H1 (cell line): ENCODE data around the gene MCF2L. TPM values are rescaled to one million over a fixed set of nuclear protein-coding genes. Genes with fewer than 3 reads are reported as not detected.

Experiments
- CTCF ChIA-PET: fragments of 300-600 bp; sonication (Branson Sonifier 250); formaldehyde crosslinking; loops from one replicate; lab custom pipeline; 2021; ENCODE audit not compliant: partially characterized antibody; lab: Charles Lee
- POLR2A ChIA-PET: fragments of 300-600 bp; sonication (Branson Sonifier 250); formaldehyde crosslinking; loops from one replicate; lab custom pipeline; 2021; ENCODE audit warnings: inconsistent platforms; ENCODE audit not compliant: partially characterized antibody; lab: Charles Lee
- DNase-seq, 2 experiments: peaks; one replicate each; pipeline versions ENCODE4 v3.0.0 to v3.0.0-alpha.2; 2010 to 2022; ENCODE audit warnings: low spot score in 2 of 2, low read depth in 1 of 2, mixed read lengths in 1 of 2
- FAIRE-seq: peaks from 2 replicates; lab custom pipeline; 2011; peaks lifted over from hg19 to GRCh38; lab: Jason Lieb, UNC
- H2AFZ ChIP-seq: 2 replicates; pipeline ENCODE4 v1.8.1; 2012; ENCODE audit warnings: low read length, inconsistent platforms
- H2AK5ac ChIP-seq: 2 replicates; pipeline ENCODE4 v1.6.1; 2013; ENCODE audit warnings: low read depth, low read length
- H2BK120ac ChIP-seq: replicated peaks from 2 replicates; pipeline ENCODE3; 2013; ENCODE audit warnings: low read depth, low read length, inconsistent platforms
- H2BK12ac ChIP-seq: 2 replicates; pipeline ENCODE4 v1.6.1; 2013; ENCODE audit warnings: low read depth, low read length
- H2BK15ac ChIP-seq: 2 replicates; pipeline ENCODE4 v1.6.1; 2013; ENCODE audit warnings: low read length
- H2BK20ac ChIP-seq: 2 replicates; pipeline ENCODE4 v1.6.1; 2013; ENCODE audit warnings: low read length
- H2BK5ac ChIP-seq: 2 replicates; pipeline ENCODE4 v1.6.1; 2013; ENCODE audit warnings: low read depth, low read length
- H3K14ac ChIP-seq: 2 replicates; pipeline ENCODE4 v1.6.1; 2013; ENCODE audit warnings: inconsistent platforms; ENCODE audit not compliant: insufficient read length
- H3K18ac ChIP-seq: 2 replicates; pipeline ENCODE4 v1.6.1; 2013; ENCODE audit warnings: low read length; ENCODE audit errors: extremely low read depth
- H3K23ac ChIP-seq: 2 replicates; pipeline ENCODE4 v1.6.1; 2013; ENCODE audit warnings: inconsistent platforms; ENCODE audit not compliant: insufficient read length
- H3K23me2 ChIP-seq: 2 replicates; pipeline ENCODE4 v1.6.1; 2013; ENCODE audit warnings: low read depth, low read length
- H3K27ac ChIP-seq: 2 replicates; pipeline ENCODE4 v1.6.1; 2011; ENCODE audit warnings: low read depth, low read length, inconsistent platforms
- H3K27me3 ChIP-seq, 4 experiments: replicated peaks in 1 of 4; 1 replicate in 1 of 4; 2 replicates in 3 of 4; pipeline versions ENCODE4 v1.6.1 to v1.8.1; 2011 to 2013; ENCODE audit warnings: low read length in 3 of 4, mild to moderate bottlenecking in 3 of 4, inconsistent platforms in 2 of 4, mixed read lengths in 2 of 4, moderate library complexity in 1 of 4; ENCODE audit not compliant: control insufficient read depth in 3 of 4, insufficient read depth in 3 of 4; ENCODE audit errors: extremely low read depth in 1 of 4
- H3K36me3 ChIP-seq, 4 experiments: 2 replicates each; pipeline versions ENCODE4 v1.6.1 to v1.8.1; 2011 to 2013; ENCODE audit warnings: mild to moderate bottlenecking in 4 of 4, low read length in 3 of 4, moderate library complexity in 2 of 4, control low read depth in 1 of 4, inconsistent platforms in 1 of 4; ENCODE audit not compliant: insufficient read depth in 4 of 4, control insufficient read depth in 2 of 4
- H3K4ac ChIP-seq: replicated peaks from 2 replicates; pipeline ENCODE3; 2013; ENCODE audit warnings: low read length, low read depth, mixed read lengths, inconsistent platforms; ENCODE audit not compliant: insufficient read length
- H3K4me1 ChIP-seq, 4 experiments: replicated peaks in 1 of 4; 1 replicate in 1 of 4; 2 replicates in 3 of 4; pipeline versions ENCODE4 v1.6.1 to v1.8.1; 2011 to 2013; ENCODE audit warnings: low read length in 3 of 4, inconsistent platforms in 2 of 4, mixed read lengths in 1 of 4; ENCODE audit not compliant: insufficient read depth in 4 of 4, control insufficient read depth in 3 of 4
- H3K4me2 ChIP-seq, 2 experiments: 2 replicates each; pipeline versions ENCODE4 v1.6.1 to v1.8.1; 2011 to 2013; ENCODE audit warnings: low read depth in 2 of 2, low read length in 2 of 2, control low read depth in 1 of 2, inconsistent platforms in 1 of 2, mild to moderate bottlenecking in 1 of 2; ENCODE audit not compliant: insufficient read depth in 1 of 2
- H3K4me3 ChIP-seq, 4 experiments: fragments of 200-600, 300-600 bp in 1 of 4; sonication (generic), shearing (Covaris generic), sonication (Bioruptor Twin) in 1 of 4; 2 replicates each; pipeline versions ENCODE4 v1.5.1 to v1.8.1; 2011 to 2016; ENCODE audit warnings: low read length in 4 of 4, low read depth in 3 of 4, control low read depth in 2 of 4, inconsistent platforms in 2 of 4, mild to moderate bottlenecking in 2 of 4, mixed read lengths in 1 of 4, moderate library complexity in 1 of 4; ENCODE audit not compliant: insufficient read depth in 2 of 4; ENCODE audit errors: extremely low read depth in 1 of 4
- H3K56ac ChIP-seq: replicated peaks from 2 replicates; pipeline ENCODE3; 2013; ENCODE audit warnings: low read depth, mild to moderate bottlenecking, mixed read lengths, low read length, inconsistent platforms; ENCODE audit not compliant: insufficient read length
- H3K79me1 ChIP-seq: 2 replicates; pipeline ENCODE4 v1.6.1; 2013; ENCODE audit warnings: low read depth, low read length, control low read depth
- H3K79me2 ChIP-seq, 2 experiments: 2 replicates each; pipeline versions ENCODE4 v1.6.1 to v1.8.1; 2012 to 2013; ENCODE audit warnings: low read length in 2 of 2, mild to moderate bottlenecking in 2 of 2, inconsistent platforms in 1 of 2; ENCODE audit not compliant: insufficient read depth in 2 of 2, control insufficient read depth in 1 of 2
- H3K9ac ChIP-seq, 4 experiments: replicated peaks in 1 of 4; 1 replicate in 1 of 4; 2 replicates in 3 of 4; pipeline versions ENCODE4 v1.6.1 to v1.8.1; 2011 to 2013; ENCODE audit warnings: low read depth in 3 of 4, low read length in 3 of 4, control low read depth in 2 of 4, mild to moderate bottlenecking in 2 of 4, moderate library complexity in 2 of 4, inconsistent platforms in 1 of 4; ENCODE audit errors: extremely low read depth in 1 of 4
- H3K9me3 ChIP-seq, 2 experiments: 2 replicates each; pipeline versions ENCODE4 v1.6.1 to v1.8.1; 2012 to 2013; ENCODE audit warnings: mild to moderate bottlenecking in 2 of 2, moderate library complexity in 2 of 2, control low read depth in 1 of 2, inconsistent platforms in 1 of 2, low read depth in 1 of 2, low read length in 1 of 2, mixed read lengths in 1 of 2; ENCODE audit not compliant: insufficient read depth in 2 of 2
- H4K20me1 ChIP-seq, 2 experiments: replicated peaks in 1 of 2; 2 replicates each; pipeline versions ENCODE3 to v1.8.1; 2011 to 2013; ENCODE audit warnings: inconsistent platforms in 2 of 2, low read length in 2 of 2, mild to moderate bottlenecking in 1 of 2; ENCODE audit not compliant: insufficient read depth in 2 of 2, control insufficient read depth in 1 of 2
- H4K5ac ChIP-seq: 2 replicates; pipeline ENCODE4 v1.6.1; 2013; ENCODE audit warnings: low read length, low read depth, mixed read lengths, inconsistent platforms; ENCODE audit not compliant: insufficient read length
- H4K8ac ChIP-seq: 2 replicates; pipeline ENCODE4 v1.8.0; 2013; ENCODE audit warnings: mild to moderate bottlenecking, moderate library complexity, low read length, inconsistent platforms; ENCODE audit not compliant: insufficient read depth; ENCODE audit errors: extremely low read depth
- H4K91ac ChIP-seq: replicated peaks from 2 replicates; pipeline ENCODE3; 2013; ENCODE audit warnings: low read length, mixed read lengths, inconsistent platforms; ENCODE audit not compliant: insufficient read length
- BACH1 ChIP-seq: IDR thresholded peaks from 2 replicates; pipeline ENCODE4 v1.6.1; 2012; ENCODE audit warnings: low read length, improper control_type of control experiment
- WGBS, 2 experiments: shearing (Covaris generic) in 1 of 2; methylation state at CpG; one replicate each; pipeline versions ENCODE4 v1.1.6 to v1.1.7; 2013 to 2015; ENCODE audit warnings: low lambda C conversion rate in 2 of 2, mixed read lengths in 2 of 2, inconsistent platforms in 1 of 2, low coverage in 1 of 2, missing lambda C conversion rate in 1 of 2; ENCODE audit not compliant: insufficient replicate concordance in 2 of 2, insufficient coverage in 1 of 2, insufficient read length in 1 of 2; ENCODE audit errors: extremely low coverage in 1 of 2, missing lambda C conversion rate in 1 of 2; 5-methylcytosine and 5-hydroxymethylcytosine counted together
- polyA plus RNA-seq, 7 experiments: library from polyadenylated mRNA; depleted of rRNA in 3 of 7; stranded (reverse) in 5 of 7; unstranded in 2 of 7; fragments of >200 nt in 5 of 7; fragments of 200-250 nt in 2 of 7; gene quantifications; 1 replicate in 5 of 7; 2 replicates in 1 of 7; 4 replicates in 1 of 7; pipeline versions ENCODE4 v1.2.1 to v1.2.3, GENCODE V29; 2011 to 2013; ENCODE audit warnings: missing spikeins in 2 of 7, mixed read lengths in 2 of 7
- total RNA-seq: library from RNA; stranded (reverse); fragmentation: NEBNext Ultra II Directional; extraction: Animal tissue kit (Norgen Biotek cat#: 25700); gene quantifications from 2 replicates; pipeline ENCODE4 v1.2.1, GENCODE V29; 2021

The MCF2L gene
- total and polyA plus RNA-seq, 2 of the 8 experiments (the other 6 are each of a cell fraction or from before 2014, with no cell fraction given): 10.1 to 24.4 TPM

DNA sequence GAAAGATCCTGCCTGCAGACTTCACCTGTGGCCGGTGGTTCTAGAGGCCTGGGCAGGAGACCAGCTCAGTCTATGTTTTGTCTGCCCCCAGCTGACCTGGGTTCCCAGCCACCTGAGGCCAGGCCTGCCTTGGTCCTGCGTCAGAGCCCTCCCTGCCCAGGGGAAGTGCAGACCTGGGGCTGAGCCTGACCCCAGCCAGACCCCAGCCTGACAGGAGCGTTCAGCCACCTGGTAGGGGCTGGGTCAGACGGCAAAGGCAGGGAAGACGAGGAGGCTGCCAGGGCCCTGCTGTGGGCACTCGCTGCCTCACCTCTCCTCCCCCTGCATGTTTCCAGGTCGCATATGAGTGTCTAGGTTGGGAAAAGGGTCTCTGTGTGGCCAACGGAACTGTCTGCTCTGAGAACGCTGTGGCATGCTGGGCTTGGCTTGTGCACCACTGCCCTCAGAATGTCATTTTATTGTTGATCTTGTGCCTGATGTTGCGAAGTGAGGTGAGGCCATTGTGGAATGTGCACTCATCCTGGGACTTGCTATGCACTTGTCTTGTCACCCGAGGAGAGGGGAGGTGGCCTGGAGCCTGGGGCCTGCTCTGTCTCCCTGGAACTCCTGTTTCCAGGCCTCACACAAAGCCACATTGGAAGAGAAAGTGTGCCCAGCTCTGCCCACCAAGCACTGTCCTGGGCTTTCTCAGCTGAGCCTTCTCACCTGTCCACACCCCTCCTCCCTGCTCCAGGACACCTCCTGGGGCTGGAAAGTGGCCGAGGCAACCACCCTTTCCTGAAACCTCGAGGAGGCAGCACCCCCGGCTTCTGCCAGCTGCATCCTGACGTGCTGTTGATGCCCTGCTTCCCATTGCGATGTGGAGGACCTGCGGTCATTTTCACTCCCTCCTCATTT, 15.2 kb upstream of the MCF2L start:
- Histone ChIP-seq H3K4me3 (no peak overlapping the region), H2BK20ac (no peak overlapping the region; the same call in 1 of the 2 replicates), H3K23ac (no peak overlapping the region), H3K23me2 (no peaks in the 10 kb centered on the region), H3K9ac (no peak overlapping the region; a peak in 1 of 7 replicates), H3K4ac (no peak overlapping the region), H2BK12ac (no peak overlapping the region), H3K9me3 (no peaks in the 10 kb centered on the region), H3K27ac (peak overlapping the region; percentile 8; the same call in 1 of the 2 replicates), H2BK120ac (no peak overlapping the region), H3K79me2 (no peaks in the 10 kb centered on the region; a peak in 1 of 4 replicates), H3K56ac (no peak overlapping the region), H3K14ac (no peak overlapping the region), H3K4me1 (peaks cover 3 to 19% (median 10%) of the 10 kb centered on the region in 4 experiments), H4K8ac (no peak overlapping the region), H4K5ac (no peak overlapping the region), H3K79me1 (no peaks in the 10 kb centered on the region), H2BK5ac (peak overlapping the region; percentile 63), H3K36me3 (no peaks in the 10 kb centered on the region), H2AK5ac (no peak overlapping the region; the same call in 1 of the 2 replicates), H3K4me2 (no peak overlapping the region), H3K27me3 (no peaks in the 10 kb centered on the region), H2AFZ (no peak overlapping the region), H3K18ac (peak overlapping the region; percentile 24; the same call in 1 of the 2 replicates), H4K20me1 (peaks cover 2 to 3% of the 10 kb centered on the region in 2 experiments), H2BK15ac (peak overlapping the region; percentile 47; the same call in 1 of the 2 replicates), H4K91ac (no peak overlapping the region)
- no peak for DNase-seq
- WGBS, 2 experiments: 82% methylated on average over 17 of the region's 17 CpGs; no CpG with 5 or more reads in 1 of the 2 experiments
- CTCF ChIA-PET: interaction anchor here (0.7 to 4.2 kb wide), 11 partner anchors 9 to 80 kb away, joined by 3 to 28 read pairs (median 4); partner anchors contain the start of gene MCF2L
- FAIRE-seq: no peak
- POLR2A ChIA-PET: interaction anchor here (1.1 kb wide), 1 partner anchor 10 kb away, joined by 4 read pairs; no protein-coding TSS in a partner anchor
- TF ChIP-seq BACH1: no peak
